ENCODE results near the gene SPON1. TPM values are rescaled to one million over a fixed set of nuclear protein-coding genes. Genes with fewer than 3 reads are reported as not detected.

The SPON1 gene
- total and polyA plus RNA-seq, 10 of the 15 experiments (the other 5 are each of a cell fraction or from before 2014, with no cell fraction given) = 0.13 to 1.1 (median 0.18) TPM; not detected in 5

GRCh38 chr11:14203321-14203720 lies 240.8 kb downstream of the SPON1 start (continued):
- no peak for TF ChIP-seq IKZF1 (conservative IDR thresholded peaks at IDR 0.05)
- no peak for TF ChIP-seq RBBP5 (conservative IDR thresholded peaks at IDR 0.05)
- TF ChIP-seq CTCF (IDR thresholded peaks at IDR 0.05 in 2 of 3, conservative IDR thresholded peaks at IDR 0.05 in 1 of 3; ENCODE audit: control insufficient read depth in 2 of 3, extremely low read depth in 1 of 3, insufficient read depth in 1 of 3, low read depth in 3 of 3, low read length in 3 of 3) = no peak
- TF ChIP-seq ATF3 (IDR thresholded peaks at IDR 0.05; ENCODE audit: borderline replicate concordance, extremely low read depth, low read depth, low read length) = no peak
- TF ChIP-seq BACH1 (IDR thresholded peaks at IDR 0.05; ENCODE audit: borderline replicate concordance) = no peak
- TF ChIP-seq PRDM15 (CRISPR knock-in tag; IDR thresholded peaks at IDR 0.05) = no peak
- TF ChIP-seq TCF7 (IDR thresholded peaks at IDR 0.05; ENCODE audit: borderline replicate concordance) = no peak
- TF ChIP-seq ETV6 (conservative IDR thresholded peaks at IDR 0.05 in 1 of 2, IDR thresholded peaks at IDR 0.05 in 1 of 2; ENCODE audit: borderline replicate concordance in 1 of 2, low read depth in 1 of 2) = no peak
- TF ChIP-seq SKIL (IDR thresholded peaks at IDR 0.05; ENCODE audit: low read depth, poor library complexity, severe bottlenecking) = no peak
- no peak for TF ChIP-seq TAF1 (IDR thresholded peaks at IDR 0.05; ENCODE audit: borderline replicate concordance, low read depth, low read length)
- no peak for TF ChIP-seq POLR2AphosphoS2 (IDR thresholded peaks at IDR 0.05; ENCODE audit: low read depth, low read length)
